Fibroblast of pulmonary artery (primary cell): Measurements from ENCODE around the gene LELP1.
"Not testable (repeated sequence)": the region's sequence is repeated elsewhere in the genome, so short reads cannot be mapped to it uniquely, and the experiment has no call there.

Experiments used
- DNase-seq: peaks from one replicate; pipeline ENCODE4 v3.0.0-alpha.2; 2010; ENCODE audit warnings: low read depth
- H3K4me3 ChIP-seq: replicated peaks from 2 replicates; pipeline ENCODE4 v1.5.1; 2011; ENCODE audit warnings: low read depth, mild to moderate bottlenecking, control low read depth, low read length, moderate library complexity
- TF ChIP-seq, protein P1 (sequence below): IDR thresholded peaks from 2 replicates; pipeline ENCODE4 v1.5.1; 2011; ENCODE audit warnings: mild to moderate bottlenecking, control low read depth, low read length, inconsistent platforms; ENCODE audit errors: missing control alignments

The LELP1 gene

DNA sequence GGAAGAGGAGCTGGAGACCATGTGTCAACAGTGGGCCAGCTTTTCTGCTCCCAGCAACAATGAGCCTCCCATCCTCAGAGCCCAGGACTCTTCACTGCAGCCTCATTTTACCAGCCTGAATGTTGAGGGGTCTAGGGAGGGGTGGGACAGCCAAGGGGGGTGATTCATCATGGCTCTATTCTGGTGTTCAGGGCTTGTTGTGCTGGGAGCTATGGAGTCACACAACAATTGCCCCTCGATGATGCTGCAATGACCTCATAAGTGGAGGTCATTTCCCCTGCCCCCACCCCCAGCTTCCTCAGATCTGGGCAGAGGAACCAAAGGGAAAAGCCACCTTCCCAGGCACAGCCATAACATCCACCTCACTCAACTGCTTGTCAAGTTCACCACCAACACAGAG is at the start of gene LELP1:
Gene LELP1, plus strand, starts transcription at position 301 of the 400 bp plus-strand sequence. CDS start 1,278 bp downstream, outside the sequence.
- DNase-seq: no peak
- H3K4me3 ChIP-seq: no peak within 1 kb of the TSS
- TF ChIP-seq, protein P1, sequence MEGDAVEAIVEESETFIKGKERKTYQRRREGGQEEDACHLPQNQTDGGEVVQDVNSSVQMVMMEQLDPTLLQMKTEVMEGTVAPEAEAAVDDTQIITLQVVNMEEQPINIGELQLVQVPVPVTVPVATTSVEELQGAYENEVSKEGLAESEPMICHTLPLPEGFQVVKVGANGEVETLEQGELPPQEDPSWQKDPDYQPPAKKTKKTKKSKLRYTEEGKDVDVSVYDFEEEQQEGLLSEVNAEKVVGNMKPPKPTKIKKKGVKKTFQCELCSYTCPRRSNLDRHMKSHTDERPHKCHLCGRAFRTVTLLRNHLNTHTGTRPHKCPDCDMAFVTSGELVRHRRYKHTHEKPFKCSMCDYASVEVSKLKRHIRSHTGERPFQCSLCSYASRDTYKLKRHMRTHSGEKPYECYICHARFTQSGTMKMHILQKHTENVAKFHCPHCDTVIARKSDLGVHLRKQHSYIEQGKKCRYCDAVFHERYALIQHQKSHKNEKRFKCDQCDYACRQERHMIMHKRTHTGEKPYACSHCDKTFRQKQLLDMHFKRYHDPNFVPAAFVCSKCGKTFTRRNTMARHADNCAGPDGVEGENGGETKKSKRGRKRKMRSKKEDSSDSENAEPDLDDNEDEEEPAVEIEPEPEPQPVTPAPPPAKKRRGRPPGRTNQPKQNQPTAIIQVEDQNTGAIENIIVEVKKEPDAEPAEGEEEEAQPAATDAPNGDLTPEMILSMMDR: no peak

DNA sequence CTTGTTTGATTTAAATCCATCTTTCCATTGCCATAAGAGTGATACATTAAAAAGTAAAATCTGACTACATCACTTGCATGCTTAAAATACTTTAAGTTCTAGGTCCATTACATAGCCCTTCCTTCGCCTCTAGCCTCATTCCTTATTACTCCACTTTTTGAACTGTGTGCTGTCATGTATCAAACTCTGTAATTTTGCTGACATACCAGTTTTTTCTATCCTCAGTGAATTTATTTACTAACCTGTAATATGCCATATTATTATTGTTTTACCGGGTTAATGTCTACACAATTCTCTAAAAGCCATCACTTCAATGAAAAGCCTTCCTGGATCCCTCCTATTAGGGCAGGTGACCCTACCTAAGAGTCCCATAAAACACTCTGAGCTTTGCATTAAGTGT is 47.7 kb upstream of the LELP1 start:
- DNase-seq: no peak
- TF ChIP-seq, protein P1: no peak
- H3K4me3 ChIP-seq: no peak overlapping the region

DNA sequence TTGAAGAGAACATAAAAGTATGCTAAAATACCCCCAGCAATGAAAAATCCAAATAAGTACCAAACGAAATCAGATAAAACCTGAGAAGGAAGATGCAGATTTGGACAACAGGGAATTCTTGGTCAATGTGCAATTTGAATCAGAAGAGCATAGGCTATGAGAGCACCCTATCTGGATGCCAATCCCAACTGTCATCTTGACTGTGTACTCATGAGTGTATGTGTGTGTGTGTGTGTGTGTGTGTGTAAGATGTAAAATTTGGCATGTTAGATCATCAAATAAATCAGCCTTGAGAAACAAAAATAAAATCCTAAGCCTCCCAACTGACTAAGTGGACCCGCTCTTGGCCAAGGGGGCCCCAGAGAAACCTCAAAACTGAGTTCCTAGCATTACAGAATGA is 34.5 kb upstream of the LELP1 start:
- no peak overlapping the region for H3K4me3 ChIP-seq
- no peak for DNase-seq
- TF ChIP-seq, protein P1: no peak

DNA sequence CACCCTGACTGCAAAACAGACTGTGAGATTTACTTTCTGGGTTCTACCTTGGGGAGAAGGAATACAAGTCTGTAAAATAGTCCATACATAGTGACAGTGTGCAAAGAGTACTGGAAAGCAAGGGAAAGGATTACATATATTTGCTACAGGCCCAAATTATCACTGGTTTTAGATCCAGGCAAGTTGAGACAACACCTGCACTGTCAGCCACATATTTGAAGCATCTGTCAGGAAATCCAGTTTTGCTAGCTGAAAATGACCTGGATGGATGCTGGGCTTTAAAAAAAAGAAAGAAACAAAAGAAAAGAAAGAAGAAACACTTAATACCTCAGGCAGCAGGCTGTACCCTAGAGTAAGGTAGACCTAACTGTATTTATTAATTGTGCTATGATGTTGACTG is 28.6 kb upstream of the LELP1 start:
- TF ChIP-seq, protein P1: no peak
- DNase-seq: no peak
- H3K4me3 ChIP-seq: no peak overlapping the region

DNA sequence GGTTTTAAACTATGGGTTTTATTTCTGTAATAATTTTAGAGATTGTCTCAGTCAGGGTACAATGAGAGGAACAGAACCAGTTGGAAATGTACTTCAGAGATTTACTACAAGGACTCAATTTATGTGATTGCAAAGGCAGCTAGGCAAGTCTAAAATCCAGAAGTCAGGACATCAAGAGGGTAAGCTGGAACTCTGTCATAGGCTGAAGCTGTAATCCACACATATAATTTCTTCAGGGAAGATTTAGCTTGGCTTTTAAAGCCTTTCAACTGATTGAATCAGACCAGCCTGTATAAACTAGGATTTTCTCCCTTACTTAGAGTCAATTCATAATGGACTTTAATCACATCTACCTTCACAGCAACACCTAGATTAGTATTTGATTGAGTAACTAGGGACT is 24.3 kb upstream of the LELP1 start:
- TF ChIP-seq, protein P1: no peak
- H3K4me3 ChIP-seq: no peak overlapping the region
- DNase-seq: no peak

DNA sequence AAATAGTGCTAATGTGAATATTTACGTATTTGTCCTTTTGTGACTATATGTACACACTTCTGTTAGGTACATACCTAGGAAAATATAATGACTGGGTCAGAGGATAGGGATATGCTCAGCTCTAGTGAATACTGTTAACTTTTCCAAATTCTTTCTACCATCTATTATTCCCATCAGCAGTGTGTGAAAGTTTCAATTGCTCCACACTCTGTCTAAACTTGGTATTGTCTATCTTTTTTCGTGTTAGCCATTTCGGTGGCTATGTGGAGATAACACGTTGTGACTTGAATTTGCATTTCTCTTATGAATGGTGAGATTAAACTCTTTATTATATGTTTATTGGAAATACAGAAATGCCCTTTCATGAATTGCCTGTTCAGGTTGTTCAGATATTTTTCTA is 22.7 kb upstream of the LELP1 start:
- DNase-seq: no peak
- TF ChIP-seq, protein P1: no peak
- no peak overlapping the region for H3K4me3 ChIP-seq

DNA sequence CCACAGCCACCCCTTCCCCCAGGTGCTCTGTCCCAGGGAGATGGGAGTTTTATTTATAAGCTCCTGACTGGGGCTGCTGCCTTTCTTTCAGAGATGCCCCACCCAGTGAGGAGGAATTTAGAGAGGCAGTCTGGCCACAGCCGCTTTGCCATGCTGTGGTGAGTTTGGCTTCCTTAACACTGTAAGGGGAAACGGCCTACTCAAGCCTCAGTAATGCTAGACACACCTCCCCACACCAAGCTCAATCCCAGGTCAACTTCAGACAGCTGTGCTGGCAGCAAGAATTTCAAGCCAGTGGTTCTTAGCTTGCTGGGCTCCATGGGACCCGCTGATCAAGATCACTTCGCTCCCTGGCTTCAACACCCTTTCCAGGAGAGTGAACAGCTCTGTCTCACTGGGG is 14.9 kb upstream of the LELP1 start:
- not testable (repeated sequence) for DNase-seq, H3K4me3 ChIP-seq
